ENCODE results near the gene PDE8A. TPM values are rescaled to one million over a fixed set of nuclear protein-coding genes. Genes with fewer than 3 reads are reported as not detected.

The PDE8A gene
- total and polyA plus RNA-seq, 2 experiments from 2014 or later = 5.6 to 7.5 TPM

GRCh38 chr15:85091990-85092389, 110.3 kb downstream of the PDE8A start:
- no peaks in the 10 kb centered on the region for H3K79me2 ChIP-seq (replicated peaks; ENCODE audit: insufficient read depth)
- no peak overlapping the region for H2AFZ ChIP-seq
- no peak overlapping the region for H3K27ac ChIP-seq (ENCODE audit: low read depth)
- ATAC-seq (peak; percentile 57), DNase-seq (ENCODE audit: low spot score) (no peak)
- H3K27ac Mint-ChIP-seq = no peak overlapping the region
- H4K20me1 ChIP-seq (replicated peaks; ENCODE audit: insufficient read depth) = no peaks in the 10 kb centered on the region
- no peak overlapping the region for H3K4me2 ChIP-seq
- peaks cover 5% of the 10 kb centered on the region; the same call in 1 of the 2 replicates for H3K36me3 ChIP-seq (ENCODE audit: insufficient read depth)
- H3K4me1 Mint-ChIP-seq = peaks cover 4% of the 10 kb centered on the region; the same call in 1 of the 3 replicates
- no peak overlapping the region for H3K4me3 Mint-ChIP-seq
- H3K4me3 ChIP-seq = no peak overlapping the region
- no peak for TF ChIP-seq STAT1 (IDR thresholded peaks at IDR 0.05; ENCODE audit: unreplicated experiment)
- H3K27me3 ChIP-seq (ENCODE audit: insufficient read depth) = no peaks in the 10 kb centered on the region
- no peaks in the 10 kb centered on the region for H3K4me1 ChIP-seq (ENCODE audit: insufficient read depth)
- 0 out of 2 replicates have a peak, but pooled peaks cover 2% of the 10 kb centered on the region for H3K9me2 ChIP-seq (ENCODE audit: insufficient read depth)
- H3F3A ChIP-seq (replicated peaks; ENCODE audit: low read depth) = no peaks in the 10 kb centered on the region
- peaks cover 4% of the 10 kb centered on the region; the same call in 1 of the 3 replicates for H3K36me3 Mint-ChIP-seq (ENCODE audit: low read depth)
- H3K9me3 Mint-ChIP-seq = no peaks in the 10 kb centered on the region
- H3K27me3 Mint-ChIP-seq (ENCODE audit: insufficient read depth, low read depth, poor library complexity) = no peaks in the 10 kb centered on the region

GRCh38 chr15:85094685-85095084, 113.0 kb downstream of the PDE8A start:
- Mint-ChIP-seq H3K9me3 (no peaks in the 10 kb centered on the region), H3K36me3 (ENCODE audit: low read depth) (no peaks in the 10 kb centered on the region), H3K27me3 (ENCODE audit: insufficient read depth, low read depth, poor library complexity) (no peaks in the 10 kb centered on the region), H3K27ac (no peak overlapping the region), H3K4me3 (no peak overlapping the region), H3K4me1 (peaks cover 4% of the 10 kb centered on the region; the same call in 2 of the 3 replicates)
- Histone ChIP-seq H3K79me2 (replicated peaks; ENCODE audit: insufficient read depth) (no peaks in the 10 kb centered on the region), H3K27me3 (ENCODE audit: insufficient read depth) (no peaks in the 10 kb centered on the region), H4K20me1 (replicated peaks; ENCODE audit: insufficient read depth) (no peaks in the 10 kb centered on the region), H3K9me2 (ENCODE audit: insufficient read depth) (0 out of 2 replicates have a peak, but pooled peaks cover 2% of the 10 kb centered on the region), H2AFZ (no peak overlapping the region), H3K36me3 (ENCODE audit: insufficient read depth) (no peaks in the 10 kb centered on the region), H3K27ac (ENCODE audit: low read depth) (no peak overlapping the region), H3F3A (replicated peaks; ENCODE audit: low read depth) (no peaks in the 10 kb centered on the region), H3K4me1 (ENCODE audit: insufficient read depth) (no peaks in the 10 kb centered on the region), H3K4me2 (no peak overlapping the region), H3K4me3 (no peak overlapping the region)
- ATAC-seq (no peak), DNase-seq (ENCODE audit: low spot score) (no peak)
- no peak for TF ChIP-seq POLR2AphosphoS5 (IDR thresholded peaks at IDR 0.05; ENCODE audit: low read depth)

- 0 out of 2 replicates have a peak, but pooled peaks cover 2% of the 10 kb centered on the region for H3K9me2 ChIP-seq (ENCODE audit: insufficient read depth)
- no peaks in the 10 kb centered on the region for H4K20me1 ChIP-seq (replicated peaks; ENCODE audit: insufficient read depth)
- H3F3A ChIP-seq (replicated peaks; ENCODE audit: low read depth) = no peaks in the 10 kb centered on the region
- Mint-ChIP-seq H3K27ac (no peak overlapping the region), H3K4me3 (no peak overlapping the region), H3K27me3 (ENCODE audit: insufficient read depth, low read depth, poor library complexity) (no peaks in the 10 kb centered on the region), H3K4me1 (no peaks in the 10 kb centered on the region; the same call in 1 of the 3 replicates), H3K36me3 (ENCODE audit: low read depth) (no peaks in the 10 kb centered on the region), H3K9me3 (no peaks in the 10 kb centered on the region)
- no peak overlapping the region for H3K4me3 ChIP-seq
- no peaks in the 10 kb centered on the region for H3K79me2 ChIP-seq (replicated peaks; ENCODE audit: insufficient read depth)
- no peaks in the 10 kb centered on the region for H3K36me3 ChIP-seq (ENCODE audit: insufficient read depth)
- H3K27ac ChIP-seq (ENCODE audit: low read depth) = no peak overlapping the region
- H3K27me3 ChIP-seq (ENCODE audit: insufficient read depth) = no peaks in the 10 kb centered on the region
- no peak overlapping the region for H2AFZ ChIP-seq
- no peaks in the 10 kb centered on the region for H3K4me1 ChIP-seq (ENCODE audit: insufficient read depth)
- DNase-seq (ENCODE audit: low spot score) = no peak
- TF ChIP-seq EZH2phosphoT487 (IDR thresholded peaks at IDR 0.05; ENCODE audit: unreplicated experiment) (no peak), STAT1 (IDR thresholded peaks at IDR 0.05; ENCODE audit: unreplicated experiment) (no peak)
- no peak for ATAC-seq
- no peak overlapping the region for H3K4me2 ChIP-seq
These were observed 113.9 kb downstream of the PDE8A start for GRCh38 chr15:85095566-85095965.

- no peaks in the 10 kb centered on the region for H4K20me1 ChIP-seq (replicated peaks; ENCODE audit: insufficient read depth)
- no peak overlapping the region for H3K27ac ChIP-seq (ENCODE audit: low read depth)
- no peak overlapping the region for H3K4me3 ChIP-seq
- H3K36me3 ChIP-seq (ENCODE audit: insufficient read depth) = no peaks in the 10 kb centered on the region
- H3K79me2 ChIP-seq (replicated peaks; ENCODE audit: insufficient read depth) = no peaks in the 10 kb centered on the region
- Mint-ChIP-seq H3K27me3 (ENCODE audit: insufficient read depth, low read depth, poor library complexity) (no peaks in the 10 kb centered on the region), H3K4me3 (no peak overlapping the region), H3K27ac (no peak overlapping the region), H3K4me1 (no peaks in the 10 kb centered on the region; the same call in 2 of the 3 replicates), H3K36me3 (ENCODE audit: low read depth) (no peaks in the 10 kb centered on the region), H3K9me3 (no peaks in the 10 kb centered on the region)
- H3K27me3 ChIP-seq (ENCODE audit: insufficient read depth) = no peaks in the 10 kb centered on the region
- DNase-seq (ENCODE audit: low spot score) (no peak), ATAC-seq (no peak)
- H2AFZ ChIP-seq = no peak overlapping the region
- no peaks in the 10 kb centered on the region for H3K4me1 ChIP-seq (ENCODE audit: insufficient read depth)
- H3K9me2 ChIP-seq (ENCODE audit: insufficient read depth) = 0 out of 2 replicates have a peak, but pooled peaks cover 2% of the 10 kb centered on the region
- no peaks in the 10 kb centered on the region for H3F3A ChIP-seq (replicated peaks; ENCODE audit: low read depth)
- H3K4me2 ChIP-seq = no peak overlapping the region
- TF ChIP-seq ZNF462 (CRISPR knock-in tag; IDR thresholded peaks at IDR 0.05) (no peak), EZH2phosphoT487 (IDR thresholded peaks at IDR 0.05; ENCODE audit: unreplicated experiment) (no peak), NANOG (IDR thresholded peaks at IDR 0.05; ENCODE audit: borderline replicate concordance) (no peak)
These were observed 115.6 kb downstream of the PDE8A start for GRCh38 chr15:85097250-85097649.
